Ishikawa (cell line): Measurements from ENCODE around the gene SFR1.
A peak's percentile ranks its signal among the peaks of the same experiment; 100 is the strongest.

Experiments
- CEBPB ChIP-seq: IDR thresholded peaks from 2 replicates; pipeline ENCODE4 v1.6.1; 2012
- CREB1 ChIP-seq: IDR thresholded peaks from 2 replicates; pipeline ENCODE4 v1.6.1; 2012; ENCODE audit warnings: low read depth
- EGR1 ChIP-seq: IDR thresholded peaks from 2 replicates; pipeline ENCODE4 v1.6.1; 2012
- EP300 ChIP-seq: IDR thresholded peaks from 2 replicates; pipeline ENCODE4 v1.6.1; 2012; ENCODE audit warnings: borderline replicate concordance
- FOXM1 ChIP-seq: IDR thresholded peaks from 2 replicates; pipeline ENCODE4 v1.6.1; 2012; ENCODE audit warnings: low read depth, borderline replicate concordance
- MAX ChIP-seq: IDR thresholded peaks from 2 replicates; pipeline ENCODE4 v1.6.1; 2012
- NFIC ChIP-seq: IDR thresholded peaks from 2 replicates; pipeline ENCODE4 v1.6.1; 2012
- RAD21 ChIP-seq: IDR thresholded peaks from 2 replicates; pipeline ENCODE4 v1.6.1; 2012; ENCODE audit warnings: low read depth
- REST ChIP-seq: IDR thresholded peaks from 2 replicates; pipeline ENCODE4 v1.6.1; 2012; ENCODE audit warnings: low read depth, mild to moderate bottlenecking
- TAF1 ChIP-seq: IDR thresholded peaks from 2 replicates; pipeline ENCODE4 v1.6.1; 2012; ENCODE audit warnings: low read depth, mild to moderate bottlenecking
- TCF12 ChIP-seq: IDR thresholded peaks from 2 replicates; pipeline ENCODE4 v1.6.1; 2012; ENCODE audit warnings: low read depth
- TEAD4 ChIP-seq: IDR thresholded peaks from 2 replicates; pipeline ENCODE4 v1.6.1; 2012
- USF1 ChIP-seq: IDR thresholded peaks from 2 replicates; pipeline ENCODE4 v1.6.1; 2012
- YY1 ChIP-seq: IDR thresholded peaks from 2 replicates; pipeline ENCODE4 v1.6.1; 2012; ENCODE audit warnings: low read depth
- ZBTB7A ChIP-seq: IDR thresholded peaks from 2 replicates; pipeline ENCODE4 v1.6.1; 2012; ENCODE audit warnings: low read depth

SFR1 gene

GRCh38 chr10:104139221-104139620 is 17.2 kb downstream of the SFR1 start:
- no peak for TF ChIP-seq YY1
- peak; percentile 56 for TF ChIP-seq RAD21

GRCh38 chr10:104142081-104142480 is 20.1 kb downstream of the SFR1 start:
- TF ChIP-seq RAD21, result no peak
- no peak for TF ChIP-seq ZBTB7A
- TF ChIP-seq TEAD4, result no peak
- TF ChIP-seq CREB1, result no peak
- no peak for TF ChIP-seq USF1
- TF ChIP-seq FOXM1, result no peak
- TF ChIP-seq YY1, result no peak
- TF ChIP-seq CEBPB, result no peak
- TF ChIP-seq TCF12, result no peak
- no peak for TF ChIP-seq NFIC
- TF ChIP-seq MAX, result no peak
- no peak for TF ChIP-seq EGR1

GRCh38 chr10:104143829-104144228 is 21.9 kb downstream of the SFR1 start:
- no peak for TF ChIP-seq YY1
- no peak for TF ChIP-seq RAD21
- TF ChIP-seq FOXM1, result no peak
- TF ChIP-seq TAF1, result no peak
- TF ChIP-seq REST, result no peak
- TF ChIP-seq ZBTB7A, result no peak
- TF ChIP-seq EGR1, result no peak
- TF ChIP-seq TEAD4, result no peak
- no peak for TF ChIP-seq MAX
- no peak for TF ChIP-seq NFIC
- no peak for TF ChIP-seq CEBPB
- TF ChIP-seq EP300, result no peak
- no peak for TF ChIP-seq CREB1
- TF ChIP-seq USF1, result no peak
- TF ChIP-seq TCF12, result no peak

GRCh38 chr10:104144931-104145330 is 23.0 kb downstream of the SFR1 start:
- TF ChIP-seq REST, result no peak
- no peak for TF ChIP-seq TEAD4
- no peak for TF ChIP-seq FOXM1
- no peak for TF ChIP-seq MAX
- TF ChIP-seq CEBPB, result no peak
- TF ChIP-seq EP300, result no peak
- no peak for TF ChIP-seq RAD21
- no peak for TF ChIP-seq YY1
- TF ChIP-seq EGR1, result no peak
- no peak for TF ChIP-seq TCF12
- TF ChIP-seq USF1, result no peak
- TF ChIP-seq ZBTB7A, result no peak

- TF ChIP-seq CREB1, result no peak
- TF ChIP-seq RAD21, result no peak
- TF ChIP-seq TCF12, result no peak
- no peak for TF ChIP-seq CEBPB
Observed at GRCh38 chr10:104146882-104147281, 24.9 kb downstream of the SFR1 start.

- TF ChIP-seq TCF12 (no peak), FOXM1 (no peak), YY1 (no peak), CEBPB (no peak), NFIC (no peak), EP300 (no peak), TEAD4 (no peak), ZBTB7A (no peak), MAX (no peak), USF1 (no peak), CREB1 (no peak), EGR1 (no peak), TAF1 (no peak), RAD21 (no peak)
Observed at GRCh38 chr10:104150139-104150538, 28.2 kb downstream of the SFR1 start.
